SIG-M5 treated with dmso at 0.1 percent for 504 hours (cell line): ENCODE data around the gene KRTAP13-4.

Experiments used
- DNase-seq: peaks from one replicate; lab custom pipeline; 2025; ENCODE audit not compliant: unreplicated experiment; lab: John Stamatoyannopoulos, UW

KRTAP13-4 gene, protein sequence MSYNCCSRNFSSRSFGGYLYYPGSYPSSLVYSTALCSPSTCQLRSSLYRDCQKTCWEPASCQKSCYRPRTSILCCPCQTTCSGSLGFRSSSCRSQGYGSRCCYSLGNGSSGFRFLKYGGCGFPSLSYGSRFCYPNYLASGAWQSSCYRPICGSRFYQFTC

DNA sequence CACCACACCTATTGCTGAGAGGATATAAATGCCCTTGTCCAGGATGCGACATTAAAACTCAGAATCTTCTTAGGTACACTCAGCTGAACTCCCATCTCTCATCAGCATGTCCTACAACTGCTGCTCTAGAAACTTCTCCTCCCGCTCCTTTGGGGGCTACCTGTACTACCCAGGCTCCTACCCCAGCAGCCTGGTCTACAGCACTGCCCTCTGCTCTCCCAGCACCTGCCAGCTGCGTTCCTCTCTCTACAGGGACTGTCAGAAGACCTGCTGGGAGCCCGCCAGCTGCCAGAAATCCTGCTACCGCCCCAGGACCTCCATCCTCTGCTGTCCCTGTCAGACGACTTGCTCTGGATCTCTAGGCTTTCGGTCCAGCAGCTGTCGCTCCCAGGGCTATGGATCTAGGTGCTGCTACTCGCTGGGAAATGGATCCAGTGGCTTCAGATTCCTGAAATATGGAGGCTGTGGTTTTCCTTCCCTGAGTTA lies at the start of gene KRTAP13-4:
Gene KRTAP13-4 (plus strand): TSS at position 51 of the 486 bp plus-strand sequence. CDS start 56 bp downstream, at position 107.
- DNase-seq, result no peak

DNA sequence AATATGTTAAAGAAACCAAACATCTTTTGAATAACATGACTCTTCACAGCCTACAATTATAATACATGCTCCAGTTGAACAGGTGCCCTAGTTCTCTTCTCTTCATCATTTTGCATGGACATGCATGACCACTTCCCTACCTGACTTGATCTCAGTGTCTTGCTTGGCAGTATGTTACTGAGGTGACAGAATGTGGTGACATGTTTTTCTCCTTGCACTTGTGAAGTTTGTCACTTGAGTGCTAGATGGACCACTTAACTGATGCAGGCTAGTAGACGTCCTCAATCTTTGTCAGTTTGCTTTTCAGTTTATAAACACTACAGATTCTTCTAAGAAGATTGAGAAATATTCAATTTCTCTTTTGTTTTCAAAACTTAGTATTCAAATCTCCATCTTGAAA lies 47.8 kb upstream of the KRTAP13-4 start:
- no peak for DNase-seq

DNA sequence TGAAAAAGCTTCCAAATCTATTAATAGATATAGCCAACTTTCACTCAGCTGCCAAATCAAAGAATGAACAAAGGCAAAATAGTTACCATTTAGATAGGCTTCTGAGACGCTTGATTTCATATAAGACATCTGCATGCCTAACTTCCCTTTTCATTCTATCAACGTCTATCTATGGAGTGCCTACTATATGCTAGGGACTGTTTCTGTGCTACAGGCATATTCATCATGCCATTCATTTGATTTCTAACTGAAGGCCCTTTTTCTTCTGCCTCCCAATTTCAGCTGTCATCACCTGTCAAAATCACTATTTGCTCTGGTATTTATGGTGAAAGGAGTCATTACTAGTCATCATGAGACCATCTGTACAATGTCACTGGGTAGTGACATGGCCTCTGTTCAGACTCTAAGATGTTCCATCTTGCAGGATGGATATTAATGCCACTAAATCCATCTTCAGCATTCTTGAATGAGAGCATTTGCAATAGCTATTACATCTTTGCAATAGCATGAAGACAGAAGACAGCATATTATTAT lies 38.5 kb upstream of the KRTAP13-4 start:
- no peak for DNase-seq

DNA sequence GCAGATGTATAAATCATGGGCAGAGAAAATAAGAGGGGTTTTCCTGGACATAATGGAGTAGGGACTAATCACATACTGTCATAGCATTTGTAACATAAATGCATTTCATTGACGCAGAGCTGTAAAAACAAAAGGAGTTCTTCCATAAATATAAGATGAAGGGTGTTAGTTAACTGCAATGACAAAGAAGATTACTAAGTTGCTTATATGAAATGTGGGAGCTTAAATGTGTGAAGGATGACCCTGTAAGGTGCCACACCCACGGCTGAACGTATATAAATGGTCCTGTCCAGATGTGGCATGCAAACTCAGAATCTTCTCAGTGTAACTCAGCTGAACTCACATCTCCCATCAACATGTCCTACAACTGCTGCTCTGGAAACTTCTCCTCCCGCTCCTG lies 34.3 kb upstream of the KRTAP13-4 start, which contains the start of gene KRTAP13-1:
Gene KRTAP13-1 (plus strand): TSS at position 301 of the 400 bp plus-strand sequence. CDS start 56 bp downstream, at position 357.
- no peak for DNase-seq

DNA sequence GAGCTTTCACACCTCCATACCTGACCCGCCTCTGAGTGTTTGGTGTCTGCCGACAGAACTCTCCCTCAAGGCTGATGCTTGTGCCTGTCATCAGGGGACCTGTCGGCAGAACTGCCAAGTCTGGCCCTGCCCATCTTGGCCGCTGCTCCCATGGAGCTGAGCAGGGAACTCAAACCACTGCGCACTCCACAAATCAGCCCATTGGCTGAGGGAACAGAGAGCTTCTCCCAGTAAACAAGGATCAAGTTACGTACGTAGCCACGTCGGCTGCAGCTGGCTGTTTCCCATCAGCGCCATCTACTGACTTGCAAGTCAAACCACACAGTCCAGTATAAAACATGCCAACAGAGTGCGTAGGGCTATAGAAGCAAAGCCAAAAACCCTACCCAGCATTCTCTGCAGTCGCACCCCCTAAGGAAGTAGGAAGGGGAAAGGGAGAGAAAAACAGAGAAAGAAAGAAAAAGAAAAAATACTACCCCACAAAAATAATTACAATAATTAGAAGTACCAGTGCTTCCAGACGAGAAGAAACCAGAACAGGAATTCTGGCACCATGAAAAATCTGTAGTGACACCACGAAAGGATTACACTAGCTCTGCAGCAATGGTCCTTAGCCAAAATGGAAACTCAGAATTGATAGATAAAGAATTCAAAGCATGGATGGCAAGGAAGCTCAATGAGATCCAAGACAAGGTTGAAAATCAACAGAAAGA lies 21.1 kb upstream of the KRTAP13-4 start:
- DNase-seq, result peak; percentile 46

DNA sequence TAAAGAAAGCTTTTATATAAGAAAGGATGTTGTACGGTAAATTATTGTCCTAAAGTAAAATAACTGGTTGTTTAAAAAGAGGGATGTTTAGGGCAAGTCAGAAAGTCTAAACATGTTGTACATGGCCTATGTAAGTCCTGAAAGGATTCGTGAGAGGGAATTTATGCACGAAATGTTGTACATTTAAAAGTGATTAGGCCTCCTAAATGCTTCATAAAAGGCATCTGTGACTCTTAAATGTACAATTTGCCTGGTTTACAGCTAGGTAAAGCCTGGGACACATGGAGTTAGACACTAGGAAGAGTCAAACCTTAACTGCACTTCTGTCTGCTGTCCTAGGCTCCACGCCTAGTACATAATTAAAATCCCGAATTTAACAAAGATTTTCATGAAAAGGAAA lies 14.0 kb upstream of the KRTAP13-4 start:
- no peak for DNase-seq

DNA sequence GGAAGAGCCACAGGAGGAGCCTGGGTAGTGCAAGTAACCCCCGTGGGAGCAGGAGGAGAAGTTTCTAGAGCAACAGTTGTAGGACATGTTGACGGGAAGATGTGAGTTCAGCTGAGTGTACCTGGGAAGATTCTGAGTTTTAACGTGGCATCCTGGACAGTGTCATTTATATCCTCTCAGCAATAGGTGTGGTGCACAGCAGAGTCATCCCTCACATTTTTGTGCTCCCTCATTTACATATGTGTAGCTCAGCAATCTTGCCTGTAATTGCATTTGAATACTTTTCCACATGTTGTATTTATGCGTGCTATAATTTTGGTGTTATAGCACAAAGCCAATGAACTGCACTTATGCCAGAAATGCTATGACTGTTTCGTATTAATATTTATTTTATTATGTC lies 4.2 kb upstream of the KRTAP13-4 start, which contains the start of gene KRTAP13-3:
Gene KRTAP13-3 (minus strand): TSS at position 101 of the 400 bp plus-strand sequence. CDS start 14 bp downstream, at position 87.
- no peak for DNase-seq

DNA sequence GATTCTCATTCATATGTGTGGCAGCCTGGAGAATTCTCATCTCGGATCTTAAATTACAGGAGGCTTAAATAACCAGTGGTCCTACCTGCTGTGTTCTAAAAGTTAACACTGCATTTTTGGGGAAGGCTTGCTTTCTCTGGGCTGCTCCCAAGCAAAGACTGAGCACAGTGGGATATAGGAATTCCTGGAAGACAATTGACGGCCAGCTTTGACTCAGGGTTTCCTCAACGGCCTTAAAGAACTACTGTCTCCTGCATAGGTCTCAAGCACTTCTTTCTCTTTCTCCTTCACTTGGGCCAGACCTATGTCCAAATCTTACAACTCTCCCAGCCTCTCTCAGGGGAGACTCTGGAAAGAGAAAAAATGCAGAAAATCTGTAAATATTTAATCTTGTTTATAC lies 3.3 kb upstream of the KRTAP13-4 start:
- DNase-seq, result no peak

DNA sequence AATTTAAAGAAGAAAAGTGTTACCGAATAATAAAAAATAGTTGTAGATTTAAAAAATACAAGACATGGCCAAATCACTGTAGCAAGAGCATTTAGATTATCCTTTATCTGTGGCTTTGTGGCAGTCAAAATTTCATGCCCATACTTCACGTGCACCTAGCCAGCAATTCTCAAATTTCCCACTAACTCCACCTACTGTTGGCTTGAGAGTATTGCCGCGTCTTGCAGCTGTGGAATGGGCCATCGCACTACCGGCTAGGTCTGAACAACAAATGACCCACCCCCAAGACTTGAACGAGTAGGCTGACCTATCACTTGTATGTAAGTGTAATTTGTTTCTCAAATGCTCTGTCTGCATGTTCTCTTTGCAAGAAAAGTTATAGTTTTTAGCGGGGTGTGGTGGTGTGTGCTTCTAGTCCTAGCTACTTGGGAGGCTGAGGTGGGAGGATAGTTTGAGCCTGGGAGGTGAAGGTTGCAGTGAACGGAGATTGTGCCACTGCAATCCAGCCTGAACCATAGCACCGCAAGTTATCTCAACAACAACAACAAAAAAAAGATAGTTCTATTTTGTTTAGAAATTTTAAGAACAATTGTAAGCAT lies 4.1 kb downstream of the KRTAP13-4 start:
- peak; percentile 38 for DNase-seq

DNA sequence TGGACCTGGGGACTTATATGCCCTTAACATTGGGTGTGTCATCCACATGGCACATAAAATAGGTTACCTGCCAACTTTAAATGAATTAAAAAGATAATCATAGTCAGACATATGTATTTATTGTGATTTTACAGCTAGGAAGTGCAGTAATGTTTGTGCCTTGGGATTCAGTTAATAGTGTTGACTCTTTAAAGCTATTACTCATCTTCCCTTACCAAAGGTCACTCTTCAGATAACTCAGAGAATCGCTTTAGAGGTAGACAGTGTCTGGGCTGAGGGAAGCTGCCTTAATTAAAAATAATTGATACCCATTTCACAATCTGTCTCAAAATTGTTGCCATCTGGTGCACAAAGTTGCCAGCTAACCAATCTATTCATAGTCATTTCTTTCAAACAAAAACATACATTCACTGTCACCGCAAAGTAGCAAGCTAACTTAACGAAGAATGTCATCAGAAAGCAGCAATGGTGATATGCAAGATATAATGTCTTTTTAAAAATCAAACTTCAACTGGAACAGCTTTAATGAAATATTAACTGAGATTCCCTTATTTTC lies 7.1 kb downstream of the KRTAP13-4 start:
- DNase-seq, result no peak

DNA sequence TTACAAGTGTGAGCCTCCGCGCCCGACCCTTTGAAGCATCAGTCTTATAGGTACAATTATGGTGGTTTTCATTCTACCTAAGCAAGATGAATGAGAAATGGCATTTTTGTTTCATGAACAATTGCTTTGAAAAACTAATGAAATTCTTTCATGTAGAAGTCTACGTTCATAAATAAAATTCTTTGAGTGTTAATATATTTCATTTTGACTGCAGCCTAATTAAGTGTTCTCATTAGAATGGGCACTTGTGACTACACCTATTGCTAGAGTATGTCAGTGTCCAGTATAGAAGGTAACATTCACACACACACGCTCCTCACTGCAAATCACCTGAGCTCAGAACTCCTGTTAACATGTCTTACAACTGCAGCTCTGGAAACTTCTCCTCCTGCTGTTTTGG lies 10.0 kb downstream of the KRTAP13-4 start, which contains the start of gene KRTAP15-1:
Gene KRTAP15-1 (plus strand): TSS at position 301 of the 400 bp plus-strand sequence. CDS start 53 bp downstream, at position 354.
- DNase-seq, result no peak

DNA sequence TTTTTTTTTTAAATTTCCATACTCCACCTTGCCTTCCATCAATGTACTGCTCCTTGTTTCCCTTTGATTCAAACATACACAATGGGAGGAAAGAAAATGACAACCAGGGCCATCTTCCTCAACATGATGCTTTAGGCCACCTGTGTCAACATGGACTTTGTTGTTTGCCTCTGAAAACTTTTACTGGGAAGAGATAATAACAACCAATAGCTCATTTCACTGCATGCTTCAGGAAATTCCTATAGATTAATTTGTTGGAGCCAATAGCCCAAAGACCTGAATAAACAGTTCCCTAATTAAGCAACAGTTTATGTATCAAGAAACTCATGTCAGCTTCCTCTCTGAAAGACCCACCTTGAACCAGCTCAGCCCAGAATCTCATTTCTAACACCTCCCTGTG lies 13.2 kb downstream of the KRTAP13-4 start:
- no peak for DNase-seq

DNA sequence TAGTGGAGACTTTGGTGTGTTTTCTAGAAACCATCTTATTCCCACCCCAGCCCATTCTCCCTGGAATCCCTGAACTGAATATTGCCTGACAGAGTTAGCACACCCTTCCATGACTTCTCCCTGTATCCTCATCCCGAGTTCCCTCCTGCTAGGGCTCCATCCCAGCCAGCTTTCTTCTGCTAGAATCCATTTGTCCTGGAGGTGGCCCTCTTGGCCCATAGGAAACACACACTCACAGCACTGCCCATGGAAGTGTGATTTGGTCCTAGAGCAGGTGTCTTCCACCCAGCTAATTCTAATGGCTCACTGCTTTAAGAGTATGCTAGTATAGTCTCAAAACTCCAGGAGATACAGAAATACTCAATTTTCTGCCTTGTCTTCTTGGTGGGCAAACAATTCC lies 14.2 kb downstream of the KRTAP13-4 start:
- DNase-seq, result no peak

DNA sequence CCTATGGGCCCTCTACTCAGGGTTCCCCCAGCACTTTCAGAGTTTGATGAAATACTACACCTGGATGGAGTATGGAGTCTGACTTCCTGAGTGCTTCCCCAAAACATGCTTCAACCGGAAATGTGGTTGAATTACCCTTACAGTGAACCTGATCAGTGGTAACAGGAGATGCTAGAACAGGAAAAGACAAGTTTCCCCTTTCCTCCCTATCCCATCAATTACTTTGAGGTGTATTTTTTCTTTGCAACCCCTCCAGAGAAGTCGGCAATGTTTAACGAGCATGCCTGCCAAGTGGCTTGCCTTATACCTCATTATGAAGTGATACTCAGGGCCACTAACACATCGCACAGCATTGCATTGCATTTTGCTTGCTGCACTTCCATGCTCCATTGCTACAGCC lies 17.0 kb downstream of the KRTAP13-4 start:
- DNase-seq, result no peak

DNA sequence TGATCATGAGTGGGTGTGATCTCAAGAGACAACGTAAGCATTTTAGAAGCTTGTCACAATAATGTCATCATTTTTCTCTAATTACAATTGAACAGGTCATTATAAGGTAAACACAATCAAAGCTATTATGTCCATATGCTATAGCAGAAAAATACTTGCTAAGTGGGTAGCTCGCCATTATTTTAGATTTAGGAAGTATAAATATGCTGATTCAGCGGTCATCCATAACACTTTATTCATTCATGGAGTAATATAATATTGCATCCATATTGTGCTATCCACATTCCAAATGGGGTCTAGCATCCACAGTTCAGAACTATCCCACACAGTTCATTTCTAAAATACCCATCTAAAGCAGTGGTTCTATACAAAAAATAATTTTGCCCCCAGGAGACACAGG lies 18.5 kb downstream of the KRTAP13-4 start:
- no peak for DNase-seq

DNA sequence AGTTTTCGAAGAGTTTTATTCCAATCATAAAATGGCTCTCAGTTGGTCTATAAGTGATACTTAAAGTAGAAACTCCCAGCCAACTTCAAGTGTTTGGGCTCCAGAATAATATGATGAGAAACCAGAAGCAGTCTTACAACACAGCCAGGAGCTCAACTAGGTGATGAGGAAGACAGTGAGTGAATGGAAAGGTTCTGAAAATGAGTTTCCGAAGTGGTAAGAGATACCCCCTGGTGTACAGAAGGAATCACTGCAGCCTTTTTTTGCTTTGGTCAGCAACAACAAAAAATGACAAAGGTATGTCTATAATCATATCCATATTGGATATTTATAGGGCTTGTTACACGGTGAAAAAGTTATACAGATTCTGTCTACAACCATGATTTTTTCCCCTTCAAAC lies 33.7 kb downstream of the KRTAP13-4 start:
- no peak for DNase-seq

DNA sequence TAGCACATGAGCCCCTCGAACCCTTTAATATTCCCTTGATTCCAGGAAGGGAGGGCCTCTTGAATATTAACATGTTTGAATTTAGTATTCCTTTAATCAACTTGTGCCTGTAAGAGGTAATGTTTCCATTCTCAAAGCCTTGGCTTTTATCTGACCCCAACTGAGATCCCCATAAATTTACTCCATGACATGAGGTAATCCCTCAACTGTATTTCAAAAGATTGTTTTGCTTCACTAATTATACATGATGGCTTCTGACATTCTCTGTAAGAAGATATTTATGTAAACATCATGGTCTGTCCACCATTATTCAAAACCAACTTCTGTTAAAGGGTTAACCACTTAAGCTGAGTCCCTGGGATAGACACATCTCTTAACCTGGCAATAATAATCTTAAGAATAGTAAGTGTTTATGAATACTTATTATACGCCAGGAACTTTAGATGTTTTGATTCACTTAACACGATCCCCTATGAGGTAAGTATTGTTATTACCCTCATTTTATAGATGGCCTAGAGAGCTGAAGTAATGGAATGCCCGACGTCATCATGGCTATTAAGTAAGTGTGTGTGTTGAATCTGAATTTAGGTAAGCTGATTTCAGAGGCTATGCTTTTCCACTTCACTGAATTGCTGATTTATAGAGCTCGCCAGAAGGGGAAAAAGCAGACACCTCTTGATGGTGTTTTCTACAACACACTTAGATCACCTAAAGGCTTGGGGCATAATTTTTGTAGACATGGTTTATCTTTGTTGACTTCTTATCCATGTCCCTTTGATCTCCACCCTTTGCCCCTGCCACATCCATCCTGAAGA lies 39.1 kb downstream of the KRTAP13-4 start:
- no peak for DNase-seq

DNA sequence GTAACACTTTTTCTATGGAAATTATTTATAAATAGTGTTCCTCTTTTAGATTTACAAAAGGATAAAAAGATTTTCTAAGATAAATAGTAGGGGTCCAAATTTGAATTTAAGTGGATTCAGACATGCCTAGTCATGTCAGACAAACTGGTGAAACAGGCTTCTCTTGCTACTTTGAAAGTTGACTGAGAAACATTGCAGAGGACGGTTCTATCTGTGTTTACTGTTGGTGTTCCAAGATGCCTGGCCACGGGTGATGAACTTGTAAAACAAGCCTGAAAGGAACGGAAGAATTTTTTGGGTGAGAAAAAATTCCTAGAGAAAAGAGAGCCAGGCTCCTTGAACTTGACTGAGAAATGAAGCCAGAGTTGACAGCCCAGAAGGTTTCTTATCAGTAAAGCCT lies 48.0 kb downstream of the KRTAP13-4 start:
- DNase-seq, result no peak

DNA sequence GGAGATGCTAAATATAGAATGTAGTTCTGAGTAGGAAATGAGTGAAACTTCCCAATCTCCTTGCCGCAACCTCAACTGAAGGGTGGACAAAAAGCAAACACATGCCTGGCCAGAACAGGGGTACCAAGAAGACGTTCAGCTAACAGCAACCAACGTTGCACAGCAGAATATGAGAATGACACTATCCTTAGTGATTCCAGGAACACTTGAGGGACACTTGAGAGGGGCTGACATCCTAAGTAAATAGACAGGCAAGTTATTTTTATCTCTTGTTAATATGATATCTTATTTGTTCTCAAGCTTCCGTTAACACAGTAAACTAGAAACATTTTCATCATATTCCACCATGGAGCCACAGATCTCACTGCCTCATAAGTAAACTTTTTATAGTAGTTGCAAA lies 49.2 kb downstream of the KRTAP13-4 start:
- no peak for DNase-seq

DNA sequence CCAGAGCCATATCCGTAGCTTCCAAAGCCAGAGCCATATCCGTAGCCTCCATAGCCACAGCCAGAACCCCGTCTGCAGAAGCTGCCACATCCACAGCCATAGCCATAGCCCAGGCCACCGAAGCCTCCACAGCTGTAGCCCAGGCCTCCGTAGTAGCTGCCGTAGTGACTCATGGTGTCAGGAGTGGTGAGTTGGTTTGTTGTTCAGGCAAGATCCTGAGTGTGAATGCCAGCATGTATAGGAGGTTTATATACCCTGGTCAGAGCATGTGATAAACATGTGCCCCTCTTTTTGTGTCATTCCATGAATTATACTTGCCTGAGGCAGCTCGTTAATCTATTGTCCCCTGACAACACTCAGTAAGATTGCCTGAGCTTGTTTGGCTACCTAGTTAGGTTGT lies 50.1 kb downstream of the KRTAP13-4 start, which contains the start of gene KRTAP19-1:
Gene KRTAP19-1 (minus strand): TSS at position 223 of the 400 bp plus-strand sequence. CDS start 50 bp downstream, at position 173.
- no peak for DNase-seq
